IPS DF 19.7 (cell line): ENCODE measurements around the gene NSMCE1.
"Not testable (repeated sequence)": the region's sequence is repeated elsewhere in the genome, so short reads cannot be mapped to it uniquely, and the experiment has no call there.

Source experiments
- DNase-seq: peaks from one replicate; pipeline ENCODE4 v3.0.0-alpha.2; 2013; ENCODE audit warnings: low read depth, low spot score

The NSMCE1 gene

DNA sequence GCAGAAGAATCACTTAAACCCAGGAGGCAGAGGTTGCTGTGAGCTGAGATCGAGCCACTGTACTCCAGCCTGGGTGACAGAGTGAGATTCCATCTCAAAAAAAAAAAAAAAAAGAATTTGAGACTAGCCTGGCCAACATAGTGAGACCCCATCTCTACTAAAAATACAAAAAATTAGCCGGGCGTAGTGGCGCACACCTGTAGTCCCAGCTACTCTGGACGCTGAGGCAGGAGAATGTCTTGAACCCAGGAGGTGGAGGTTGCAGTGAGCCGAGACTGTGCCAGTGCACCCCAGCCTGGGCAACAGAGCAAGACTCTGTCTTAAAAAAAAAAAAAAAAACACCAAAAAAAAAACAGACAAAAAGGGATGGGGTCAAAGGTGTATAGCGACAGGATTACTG lies 4.1 kb upstream of the NSMCE1 start:
- not testable (repeated sequence) for DNase-seq

DNA sequence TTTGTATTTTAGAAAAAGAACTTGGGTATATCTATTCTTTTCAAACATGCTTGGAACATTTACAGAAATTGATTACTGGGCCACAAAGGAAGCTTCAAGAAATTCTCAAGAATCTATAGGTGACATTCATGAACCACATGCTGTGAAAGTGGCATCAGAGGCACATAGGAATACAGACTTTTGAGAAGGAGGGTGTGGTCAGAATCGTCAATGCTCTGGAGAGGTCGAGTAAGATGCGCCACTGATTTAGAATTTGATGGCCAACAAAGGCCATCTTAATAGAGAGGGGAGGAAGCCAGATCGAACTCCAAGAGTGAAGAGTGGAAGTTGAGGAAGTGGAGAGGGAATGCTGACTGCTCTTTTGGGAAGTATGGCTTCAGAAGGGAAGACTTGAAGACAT lies 3.5 kb upstream of the NSMCE1 start:
- no peak for DNase-seq

DNA sequence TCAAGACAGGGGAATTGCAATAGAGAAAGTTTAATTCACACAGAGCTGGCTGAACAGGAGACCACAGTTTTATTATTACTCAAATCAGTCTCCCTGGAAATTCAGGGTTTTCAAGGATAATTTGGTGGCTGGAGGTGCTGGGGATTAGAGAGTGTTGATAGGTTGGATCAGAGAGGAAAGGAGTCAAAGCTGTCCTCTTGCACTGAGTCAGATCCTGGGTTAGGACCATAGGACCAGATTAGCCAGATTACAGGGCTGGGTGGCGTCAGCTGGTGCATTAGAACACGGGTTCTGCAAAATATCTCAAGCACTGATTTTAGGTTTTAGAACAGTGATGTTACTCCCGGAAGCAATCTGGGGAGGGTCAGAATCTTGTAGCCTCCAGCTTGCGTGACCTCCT lies 1.8 kb upstream of the NSMCE1 start:
- DNase-seq = no peak

DNA sequence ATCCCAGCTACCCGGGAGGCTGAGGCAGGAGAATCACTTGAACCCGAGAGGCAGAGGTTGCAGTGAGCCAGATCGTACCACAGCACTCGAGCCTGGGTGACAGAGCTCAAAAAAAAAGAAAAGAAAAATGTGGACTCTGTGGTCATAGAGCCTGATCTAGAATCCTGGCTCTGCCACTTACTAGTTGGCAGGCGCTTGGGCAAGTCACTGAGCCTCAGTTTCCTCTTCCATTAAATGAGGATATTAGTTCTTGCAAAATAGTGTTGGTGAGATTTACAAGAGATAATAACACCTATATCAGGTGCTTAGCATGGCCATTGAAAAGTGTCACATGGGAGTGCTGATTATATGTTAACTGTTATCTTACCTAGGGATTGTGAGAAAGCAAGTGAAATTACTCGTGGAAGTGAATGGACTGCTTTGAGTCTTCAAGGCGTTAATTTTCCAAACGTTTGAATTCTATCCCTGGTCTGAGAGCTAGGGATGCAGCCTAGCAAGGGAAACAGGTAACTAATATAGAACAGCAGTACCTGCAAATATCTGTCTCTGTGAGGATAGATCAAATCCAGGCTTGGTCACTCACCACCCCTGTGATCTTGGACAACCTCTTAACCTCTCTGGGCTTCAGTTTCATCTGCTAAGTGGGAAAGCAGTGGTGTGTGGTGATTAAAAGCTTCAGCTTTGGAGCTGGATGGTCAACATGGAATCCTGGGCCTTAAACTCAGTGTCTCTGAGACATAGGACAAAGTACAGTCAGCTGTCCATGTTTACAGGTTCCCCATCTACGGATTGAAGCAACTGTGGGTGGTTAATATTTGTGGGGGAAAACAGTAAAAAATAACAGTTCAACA lies 953 bp upstream of the NSMCE1 start:
- no peak for DNase-seq

DNA sequence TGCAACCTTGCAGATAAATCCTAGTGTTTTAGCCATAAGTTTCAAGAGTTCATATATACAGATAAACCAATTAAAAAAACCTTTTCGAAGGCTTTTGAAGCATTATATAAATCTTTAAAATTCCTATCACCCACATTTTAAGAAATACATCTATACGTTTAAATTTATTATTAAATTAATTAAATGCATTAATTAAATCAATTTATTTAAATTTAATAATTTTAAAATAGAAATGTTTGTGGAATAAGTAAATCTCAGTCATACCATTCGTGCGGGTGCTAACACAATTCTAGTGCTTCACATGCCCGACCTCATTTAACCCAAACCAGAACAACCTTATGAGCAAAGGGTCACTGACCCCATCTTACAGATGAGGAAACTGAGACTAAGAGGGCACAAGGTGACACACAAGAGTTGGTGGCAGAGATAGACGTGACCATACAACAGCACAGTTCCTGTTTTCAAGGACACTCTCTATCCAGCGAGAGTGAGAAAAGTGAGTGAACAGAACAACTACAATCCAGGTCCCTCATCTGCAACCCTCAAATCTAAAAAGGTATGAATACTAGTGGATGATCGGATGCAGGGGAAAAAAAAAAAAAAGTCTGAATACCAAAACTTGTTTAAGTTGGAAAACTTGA lies 1.4 kb downstream of the NSMCE1 start:
- no peak for DNase-seq

DNA sequence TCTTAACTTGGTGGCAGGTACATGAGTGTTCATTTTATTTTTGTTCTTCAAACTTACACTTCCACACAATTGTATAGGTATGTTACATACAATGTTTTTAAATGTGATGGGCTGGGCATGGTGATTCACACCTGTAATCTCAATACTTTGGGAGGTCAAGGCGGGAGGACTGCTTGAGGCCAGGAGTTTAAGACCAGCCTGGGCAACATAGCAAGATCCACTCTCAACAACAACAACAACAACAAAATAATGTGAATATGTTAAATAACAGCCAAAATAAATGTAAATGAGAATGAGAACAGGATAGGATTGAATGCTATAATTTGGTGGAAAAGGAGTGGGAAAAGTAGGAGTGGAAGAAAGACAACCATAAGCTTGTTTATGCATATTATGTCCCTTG lies 2.6 kb downstream of the NSMCE1 start:
- no peak for DNase-seq

DNA sequence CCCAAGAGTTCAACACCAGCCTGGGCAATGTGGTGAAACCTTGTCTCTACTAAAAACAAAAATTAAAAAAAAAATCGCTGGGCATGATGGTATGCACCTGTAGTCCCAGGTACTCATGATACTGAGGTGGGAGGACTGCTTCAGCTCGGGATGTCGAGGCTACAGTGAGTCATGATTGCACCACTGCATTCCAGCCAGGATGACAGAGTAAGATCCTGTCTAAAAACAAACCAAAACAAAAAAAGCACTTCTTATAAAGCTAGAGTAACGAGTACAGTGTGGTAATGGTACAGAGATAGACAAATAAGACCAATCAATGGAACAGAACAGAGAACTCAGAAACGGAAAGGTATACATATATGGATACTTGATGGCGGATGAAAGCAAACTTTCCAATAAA lies 4.4 kb downstream of the NSMCE1 start:
- no peak for DNase-seq

DNA sequence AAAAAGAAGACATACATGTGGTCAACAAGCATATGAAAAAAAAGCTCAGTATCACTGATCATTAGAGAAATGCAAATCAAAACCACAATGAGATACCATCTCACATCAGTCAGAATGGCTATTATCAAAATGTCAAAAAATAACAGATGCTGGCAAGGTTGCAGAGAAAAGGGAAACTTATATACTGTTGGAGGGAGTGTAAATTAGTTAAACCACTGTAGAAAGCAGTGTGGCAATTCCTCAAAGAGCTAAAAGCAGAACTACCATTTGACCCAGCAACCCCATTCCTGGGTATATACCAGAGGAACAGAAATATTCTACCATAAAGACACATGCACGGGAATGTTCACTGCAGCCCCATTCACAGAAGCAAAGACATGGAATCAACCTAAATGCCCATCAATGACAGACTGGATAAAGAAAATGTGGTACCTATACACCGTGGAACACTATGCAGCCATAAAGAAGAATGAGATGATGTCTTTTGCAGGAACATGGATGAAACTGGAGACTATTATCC lies 5.6 kb downstream of the NSMCE1 start:
- DNase-seq = not testable (repeated sequence)

DNA sequence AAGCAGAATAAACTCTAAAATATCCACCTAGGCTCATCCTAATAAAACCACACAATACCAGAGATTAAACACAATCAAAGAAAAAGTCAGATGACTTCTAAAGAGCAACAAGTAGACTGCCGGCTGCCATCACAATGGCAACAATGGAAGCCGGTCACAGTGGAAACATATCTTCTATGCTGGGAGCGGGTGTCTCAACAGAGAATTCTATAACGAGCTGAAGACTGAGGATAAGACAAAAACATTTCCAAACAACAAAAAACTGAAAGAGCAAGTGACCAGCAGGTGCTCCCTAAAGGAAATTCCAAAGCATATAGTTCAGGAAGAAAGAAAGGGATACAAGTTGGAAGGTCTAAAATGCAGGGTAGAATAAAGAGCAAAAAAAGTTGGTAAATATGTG lies 8.9 kb downstream of the NSMCE1 start:
- no peak for DNase-seq

DNA sequence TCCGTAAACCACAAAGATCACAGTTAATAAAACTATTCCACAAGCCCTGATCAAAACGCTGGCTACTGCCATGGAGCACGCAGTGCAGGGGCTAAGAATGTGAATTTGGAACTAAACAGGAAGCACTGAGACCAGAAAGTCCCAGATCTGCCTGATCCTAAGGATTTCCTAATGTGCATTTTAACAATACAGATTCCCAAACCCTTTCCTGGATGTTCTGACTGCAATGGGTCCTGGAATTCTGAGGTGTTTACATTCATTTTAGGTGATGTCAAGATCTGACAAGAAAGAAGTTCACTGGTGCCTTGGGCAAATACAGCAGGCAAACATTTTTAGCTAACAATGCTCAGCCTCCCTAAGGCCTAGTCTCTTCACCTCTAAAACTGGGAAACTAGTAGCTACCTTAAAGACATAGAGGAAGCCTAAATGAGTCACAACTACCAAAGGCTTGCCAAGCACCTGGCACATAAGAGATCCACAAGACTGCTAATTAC lies 10.3 kb downstream of the NSMCE1 start:
- no peak for DNase-seq

DNA sequence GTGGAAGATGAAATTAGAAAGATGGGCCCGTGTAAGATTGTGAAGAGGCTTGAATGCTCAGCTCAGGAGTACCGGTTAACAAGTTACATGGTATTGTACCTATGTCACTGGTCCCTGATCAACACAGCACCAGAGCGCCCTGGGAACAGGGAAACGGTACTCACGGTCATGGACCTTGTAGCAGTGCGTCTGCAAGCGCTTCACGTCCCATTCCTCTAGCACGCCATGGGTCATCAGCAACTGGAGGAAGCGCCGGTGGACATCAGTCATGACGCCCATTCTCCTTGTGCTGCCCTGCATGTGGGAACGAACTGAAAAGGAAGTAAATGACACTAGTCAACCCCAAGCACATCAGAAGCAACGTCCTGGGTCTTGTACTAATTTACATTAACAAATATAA lies 11.3 kb downstream of the NSMCE1 start:
- no peak for DNase-seq

DNA sequence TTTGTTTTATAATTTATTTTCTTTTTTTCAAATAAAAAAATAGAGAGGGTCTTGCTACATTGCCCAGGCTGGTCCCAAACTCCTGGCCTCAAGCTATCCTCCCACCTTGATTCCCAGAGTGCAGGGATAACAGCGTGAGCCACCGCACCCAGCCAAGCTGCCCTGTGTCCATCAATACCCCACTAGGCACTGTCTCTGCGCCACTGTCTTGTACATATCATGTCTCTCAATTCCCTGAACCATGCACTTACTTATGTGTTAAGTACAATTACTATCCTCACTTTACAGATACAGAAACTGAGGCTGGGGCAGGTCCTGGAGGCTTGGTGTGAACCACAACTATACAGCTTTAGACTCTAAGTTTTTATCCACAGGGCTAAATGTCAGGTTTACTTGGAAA lies 11.7 kb downstream of the NSMCE1 start:
- DNase-seq = no peak

DNA sequence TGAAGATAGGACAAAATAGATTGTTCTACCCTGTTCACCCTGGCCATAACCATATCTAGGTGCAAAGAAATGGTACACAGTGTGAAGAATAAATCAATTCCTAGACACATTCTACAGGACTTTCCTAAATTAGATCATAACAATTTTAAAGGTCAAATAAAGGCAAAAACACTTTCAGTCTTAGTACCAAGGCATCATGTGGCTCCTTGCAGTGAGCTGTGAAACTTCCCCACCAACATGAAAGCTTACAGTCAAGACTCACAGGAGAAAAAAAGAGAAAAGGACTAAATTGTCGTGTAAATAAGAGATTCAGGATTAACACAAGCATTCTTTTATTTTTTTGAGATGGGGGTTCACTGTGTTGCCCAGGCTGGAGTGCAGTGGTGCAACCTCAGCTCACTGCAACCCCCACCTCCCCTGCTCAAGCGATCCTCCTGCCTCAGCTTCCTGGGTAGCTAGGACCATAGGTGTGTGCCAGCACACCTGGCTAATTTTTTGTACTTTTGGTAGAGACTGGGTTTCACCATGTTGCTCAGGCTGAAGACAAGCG lies 14.2 kb downstream of the NSMCE1 start:
- no peak for DNase-seq

DNA sequence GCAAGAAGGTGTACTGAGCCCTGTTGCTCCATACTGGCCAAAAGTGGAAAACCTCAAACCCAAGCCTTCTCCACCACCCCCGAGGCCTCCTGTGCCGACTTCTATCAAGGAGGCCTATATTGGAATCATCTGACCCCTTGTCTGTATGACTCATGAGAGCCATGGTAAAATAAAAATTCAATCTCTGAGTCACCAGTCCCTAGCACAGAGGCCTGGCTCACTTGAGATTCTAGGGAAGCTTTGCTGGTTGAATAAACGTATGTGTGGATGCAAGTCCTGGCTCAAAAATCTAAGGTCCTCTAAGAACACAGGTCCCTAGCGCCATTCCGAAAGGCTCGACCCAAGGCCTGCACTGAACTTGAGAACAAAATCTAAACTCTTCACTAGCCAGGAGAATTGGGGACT lies 15.0 kb downstream of the NSMCE1 start:
- DNase-seq = no peak

DNA sequence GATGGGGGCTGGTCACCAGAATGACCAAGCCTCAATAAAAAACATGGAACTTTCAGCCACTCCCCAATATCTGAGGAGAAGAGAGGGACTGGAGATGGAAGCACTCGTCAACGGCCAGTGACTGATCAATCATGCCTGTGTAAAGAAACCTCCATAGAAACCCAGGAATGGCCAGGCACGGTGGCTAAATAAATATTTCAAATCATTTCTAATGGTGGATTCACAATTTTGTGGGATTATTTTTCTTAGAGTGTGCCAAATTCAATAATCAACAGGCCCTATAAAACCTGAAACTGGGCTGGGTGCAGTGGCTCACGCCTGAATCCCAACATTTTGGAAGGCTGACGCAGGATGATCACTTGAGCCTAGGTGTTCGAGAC lies 16.4 kb downstream of the NSMCE1 start:
- no peak for DNase-seq

DNA sequence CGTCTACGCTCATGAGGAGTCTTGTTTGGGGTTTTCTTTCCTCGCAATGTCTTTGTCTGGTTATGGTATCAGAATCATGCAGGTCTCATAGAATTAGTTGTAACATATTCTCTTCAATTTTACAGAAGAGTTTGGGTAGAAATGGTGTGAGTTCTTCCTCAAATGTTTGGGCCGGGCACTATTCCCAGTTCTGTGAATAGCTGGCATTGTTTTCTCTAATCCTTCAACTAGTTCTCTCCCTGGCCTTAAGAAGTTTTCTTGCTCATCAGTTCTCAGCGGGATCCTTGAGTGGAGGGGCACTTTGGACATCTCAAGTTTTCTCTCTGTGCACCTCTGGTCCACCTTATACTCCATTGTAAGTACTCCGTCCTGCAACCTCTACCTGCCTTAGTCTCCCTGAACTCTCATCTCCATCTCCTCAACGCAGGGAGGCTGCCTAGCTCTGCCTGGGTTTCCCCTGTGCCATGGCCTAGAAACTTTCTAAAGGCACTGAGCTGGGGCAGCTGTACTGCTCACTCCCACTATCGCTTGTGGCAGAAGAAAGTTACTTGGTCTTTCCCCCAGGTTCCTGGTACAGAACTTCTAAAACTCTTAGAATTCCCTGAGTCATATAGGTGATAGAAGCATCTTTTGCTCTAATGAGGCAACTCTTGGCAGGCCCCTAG lies 16.9 kb downstream of the NSMCE1 start:
- DNase-seq = no peak

DNA sequence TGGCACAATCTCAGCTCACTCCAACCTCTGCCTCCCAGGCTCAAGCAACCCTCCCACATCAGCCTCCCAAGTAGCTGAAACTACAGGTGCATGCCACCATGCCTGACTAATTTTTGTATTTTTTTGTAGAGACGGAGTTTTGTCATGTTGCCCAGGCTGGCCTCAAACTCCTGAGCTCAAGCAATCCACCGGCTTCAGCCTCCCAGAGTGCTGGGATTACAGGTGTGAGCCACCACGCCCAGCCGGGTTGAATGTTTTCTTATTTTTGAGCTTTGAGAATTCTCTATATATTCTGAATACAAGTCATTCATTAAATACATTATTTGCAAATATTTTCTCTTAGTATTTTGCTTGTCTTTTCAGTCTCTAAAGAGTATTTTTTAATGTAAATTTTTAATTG lies 19.7 kb downstream of the NSMCE1 start:
- not testable (repeated sequence) for DNase-seq

DNA sequence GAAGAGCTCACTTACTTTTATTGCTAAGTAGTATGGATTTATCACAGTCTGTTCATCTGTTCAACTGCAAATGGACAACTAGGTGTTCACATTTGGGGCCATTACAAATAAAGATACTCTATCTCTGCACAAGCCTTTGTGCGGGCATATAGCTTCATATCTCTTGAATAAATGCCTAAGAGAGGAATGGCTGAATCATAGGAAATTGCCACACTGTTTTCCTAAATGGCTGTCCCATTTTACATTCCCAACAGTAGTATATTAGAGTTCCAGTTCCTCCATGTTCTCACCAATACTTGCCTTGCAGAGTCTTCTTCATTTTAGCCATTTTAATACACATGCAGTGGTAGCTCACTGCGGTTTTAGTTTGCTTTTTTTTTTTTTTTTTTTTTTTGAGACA lies 20.5 kb downstream of the NSMCE1 start:
- DNase-seq = no peak

DNA sequence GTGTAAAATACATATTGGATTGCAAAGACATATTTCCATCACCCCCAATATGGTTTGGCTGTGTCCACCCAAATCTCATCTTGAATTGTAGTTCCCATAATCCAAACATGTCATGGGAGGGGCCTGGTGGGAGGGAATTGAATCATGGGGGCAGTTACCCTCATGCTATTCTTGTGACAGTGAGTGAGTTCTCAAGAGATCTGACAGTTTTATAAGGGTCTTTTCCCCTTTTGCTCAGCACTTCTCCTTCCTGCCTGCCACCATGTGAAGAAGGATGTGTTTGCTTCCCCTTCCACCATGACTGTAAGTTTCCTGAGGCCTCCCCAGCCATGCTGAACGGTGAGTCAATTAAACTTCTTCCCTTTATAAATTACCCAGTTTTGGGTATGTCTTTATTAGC lies 21.5 kb downstream of the NSMCE1 start:
- not testable (repeated sequence) for DNase-seq

DNA sequence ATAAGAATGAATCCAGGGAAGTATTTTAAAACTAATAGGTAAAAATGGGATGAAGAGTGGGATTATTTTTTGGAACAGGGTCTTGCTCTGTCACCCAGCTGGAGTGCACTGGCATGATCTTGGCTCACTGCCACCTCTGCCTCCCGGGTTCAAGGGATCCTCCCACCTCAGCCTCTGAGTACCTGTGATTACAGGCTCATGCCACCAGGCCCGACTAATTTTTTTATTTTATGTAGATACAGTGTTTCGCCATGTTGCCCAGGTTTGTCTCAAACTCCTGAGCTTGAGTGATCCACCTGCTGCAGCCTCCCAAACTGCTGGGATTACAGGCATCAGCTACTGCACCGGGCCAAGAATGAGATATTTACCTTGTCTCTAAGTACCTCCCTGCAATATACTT lies 22.1 kb downstream of the NSMCE1 start:
- DNase-seq = no peak

DNA sequence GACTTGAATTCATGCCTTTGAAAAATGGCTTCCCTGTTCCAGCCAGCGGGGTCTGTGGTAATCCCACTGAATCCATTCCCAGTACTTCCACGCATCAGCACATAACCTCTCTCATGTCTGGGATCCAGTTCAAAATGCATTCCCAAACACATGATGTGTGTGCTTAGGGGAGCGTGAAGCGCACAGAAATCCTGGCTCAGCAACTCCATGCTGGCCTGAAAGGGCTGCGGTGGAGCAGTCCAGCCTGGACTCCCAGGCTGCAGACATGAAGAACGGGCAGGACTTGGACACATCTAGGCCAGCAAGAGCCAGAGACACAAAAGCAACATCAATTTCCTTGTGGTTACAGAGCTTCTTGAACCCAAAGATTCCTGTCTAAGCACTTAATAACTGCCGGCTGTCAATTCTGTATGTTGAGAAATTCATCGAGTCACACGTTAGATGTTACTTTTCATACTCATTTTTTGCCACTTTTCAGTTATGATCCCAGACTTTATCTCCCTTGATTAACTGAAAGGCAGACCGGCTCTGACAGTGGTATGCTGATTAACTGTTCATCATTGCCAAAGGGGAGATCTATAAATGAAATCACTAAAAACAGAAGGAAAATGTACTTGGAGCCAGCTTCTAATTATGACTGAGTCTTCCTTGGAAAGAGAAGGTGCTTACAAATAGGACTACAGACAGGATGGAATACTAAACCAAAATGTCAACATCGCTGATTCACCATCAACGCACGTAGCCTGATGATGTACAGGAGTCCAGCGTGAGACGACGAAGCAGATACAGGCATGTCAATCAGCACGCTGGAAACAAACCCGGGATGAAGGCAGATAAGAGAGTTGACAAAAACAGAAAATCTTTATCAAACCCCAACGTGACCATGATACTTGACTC lies 23.0 kb downstream of the NSMCE1 start:
- no peak for DNase-seq
